Left ventricle myocardium inferior (tissue), 1 donor: ENCODE measurements around the gene FOXK1. TPM values are rescaled to one million over a fixed set of nuclear protein-coding genes. Genes with fewer than 3 reads are reported as not detected.

ENCODE experiments used
- DNase-seq: peaks from one replicate; pipeline ENCODE4 v3.0.0-alpha.2; 2020
- H3K27ac ChIP-seq: fragments of 200-600 bp; replicated peaks from 2 replicates; pipeline ENCODE4 v1.8.0; 2021
- H3K27me3 ChIP-seq: fragments of 200-600 bp; 2 replicates; pipeline ENCODE4 v1.8.0; 2021; ENCODE audit warnings: low read depth
- H3K36me3 ChIP-seq: fragments of 200-600 bp; 2 replicates; pipeline ENCODE4 v1.8.0; 2021
- H3K4me1 ChIP-seq: fragments of 200-600 bp; 2 replicates; pipeline ENCODE4 v1.8.0; 2021
- H3K4me3 ChIP-seq: fragments of 200-600 bp; 2 replicates; pipeline ENCODE4 v1.8.0; 2021; ENCODE audit warnings: mild to moderate bottlenecking, moderate library complexity
- H3K9me3 ChIP-seq: fragments of 200-600 bp; replicated peaks from 2 replicates; pipeline ENCODE4 v1.8.0; 2021
- CTCF ChIP-seq: fragments of 200-600 bp; IDR thresholded peaks from 2 replicates; pipeline ENCODE4 v1.8.0; 2021; ENCODE audit warnings: antibody characterized with exemption, mild to moderate bottlenecking, borderline replicate concordance
- intact Hi-C: fragments of 100-400 bp; cut with micrococcal nuclease; formaldehyde crosslinking; loops from one replicate; pipeline ENCODE4 v1.11.0; 2022
- total RNA-seq: library from RNA; stranded (reverse); fragmentation: NEBNext Ultra II Directional; extraction: Animal tissue kit (Norgen Biotek cat#: 25700); gene quantifications from one replicate; pipeline ENCODE4 v1.2.1, GENCODE V29; 2021
- donor health status: DM: no; HTN: yes; CAD: no; lungs with severe emphysema.

FOXK1 gene
- total RNA-seq, 1 donor from 2014 or later, result 18.3 TPM

GRCh38 chr7:4747746-4748145, 65.7 kb downstream of the FOXK1 start:
- intact Hi-C loops, result loop anchor here (10.0 kb wide), 2 partner anchors 63 to 133 kb away; partner anchors contain the start of gene FOXK1
- H3K4me1 ChIP-seq, result peaks cover 67% of the 10 kb centered on the region

GRCh38 chr7:4748231-4748681, 66.2 kb downstream of the FOXK1 start:
- H3K9me3 ChIP-seq, result no peaks in the 10 kb centered on the region
- TF ChIP-seq CTCF, result no peak
- H3K27ac ChIP-seq, result peak overlapping the region; percentile 94
- H3K27me3 ChIP-seq, result no peaks in the 10 kb centered on the region
- H3K4me1 ChIP-seq, result peaks cover 67% of the 10 kb centered on the region
- H3K36me3 ChIP-seq, result peaks cover 5% of the 10 kb centered on the region
- peak overlapping the region; percentile 55 for H3K4me3 ChIP-seq
- intact Hi-C loops, result loop anchor here (10.0 kb wide), 2 partner anchors 63 to 133 kb away; partner anchors contain the start of gene FOXK1
- DNase-seq, result no peak

More at GRCh38 chr7:4747746-4748145, 65.7 kb downstream of the FOXK1 start:
- Histone ChIP-seq H3K27ac (peak overlapping the region; percentile 94), H3K27me3 (no peaks in the 10 kb centered on the region), H3K36me3 (peaks cover 10% of the 10 kb centered on the region), H3K9me3 (no peaks in the 10 kb centered on the region), H3K4me3 (peak overlapping the region; percentile 55)
- DNase-seq, result no peak
- TF ChIP-seq CTCF, result no peak

GRCh38 chr7:4749363-4749762, 67.3 kb downstream of the FOXK1 start:
- H3K27me3 ChIP-seq, result no peaks in the 10 kb centered on the region
- intact Hi-C loops, result loop anchor here (10.0 kb wide), 2 partner anchors 65 to 135 kb away; partner anchors contain the start of gene FOXK1
- TF ChIP-seq CTCF, result no peak
- H3K9me3 ChIP-seq, result no peaks in the 10 kb centered on the region
- H3K27ac ChIP-seq, result peak overlapping the region; percentile 94
- DNase-seq, result no peak
- peaks cover 7% of the 10 kb centered on the region for H3K36me3 ChIP-seq
- no peak overlapping the region for H3K4me3 ChIP-seq
- H3K4me1 ChIP-seq, result peaks cover 66% of the 10 kb centered on the region

- H3K4me1 ChIP-seq, result peaks cover 62% of the 10 kb centered on the region
- no peak overlapping the region for H3K4me3 ChIP-seq
- no peaks in the 10 kb centered on the region for H3K9me3 ChIP-seq
- H3K27ac ChIP-seq, result peak overlapping the region; percentile 94
- no peak for DNase-seq
- peaks cover 11% of the 10 kb centered on the region for H3K36me3 ChIP-seq
- intact Hi-C loops, result loop anchor here (10.0 kb wide), 2 partner anchors 65 to 135 kb away; partner anchors contain the start of gene FOXK1
- H3K27me3 ChIP-seq, result no peaks in the 10 kb centered on the region
- TF ChIP-seq CTCF, result no peak
Measured at GRCh38 chr7:4749798-4750197, 67.7 kb downstream of the FOXK1 start.

GRCh38 chr7:4751398-4751947, 69.4 kb downstream of the FOXK1 start:
- Histone ChIP-seq H3K36me3 (peaks cover 28% of the 10 kb centered on the region), H3K27ac (no peak overlapping the region)
- no peak for DNase-seq

More at GRCh38 chr7:4751398-4751947, 69.4 kb downstream of the FOXK1 start:
- TF ChIP-seq CTCF, result no peak
- H3K4me3 ChIP-seq, result no peak overlapping the region
- intact Hi-C loops, result no loop called here
- H3K27me3 ChIP-seq, result no peaks in the 10 kb centered on the region
- peaks cover 47% of the 10 kb centered on the region for H3K4me1 ChIP-seq
- H3K9me3 ChIP-seq, result no peaks in the 10 kb centered on the region
